HEK293 (cell line): ENCODE results near the gene SETD1A.
A peak's percentile ranks its signal among the peaks of the same experiment; 100 is the strongest.

ENCODE experiments used
- CTCF ChIA-PET: fragments of 350-600 bp; formaldehyde crosslinking; extraction: SDS; loops from one replicate; lab custom pipeline; 2021; ENCODE audit warnings: antibody characterized with exemption; lab: Yijun Ruan, JAX
- POLR2A ChIA-PET: fragments of 300-600 bp; formaldehyde crosslinking; extraction: SDS; loops from one replicate; lab custom pipeline; 2020; ENCODE audit warnings: antibody characterized with exemption, inconsistent platforms; lab: Yijun Ruan, JAX
- H3K27ac ChIP-seq: fragments of 200-500 bp; sonication (Bioruptor generic); 2 replicates; pipeline ENCODE4 v1.5.1; 2014; ENCODE audit warnings: low read depth, low read length, control low read depth, inconsistent platforms; ENCODE audit errors: extremely low read depth
- H3K36me3 ChIP-seq, 2 experiments: fragments of 200-500 bp in 1 of 2; sonication (Bioruptor generic) in 1 of 2; 1 replicate in 1 of 2; 2 replicates in 1 of 2; pipeline ENCODE4 v1.5.1; 2014 to 2017; ENCODE audit warnings: inconsistent platforms in 2 of 2, low read length in 2 of 2; ENCODE audit not compliant: control insufficient read depth in 2 of 2, insufficient read depth in 1 of 2
- H3K4me1 ChIP-seq: fragments of 200-500 bp; sonication (Bioruptor generic); 2 replicates; pipeline ENCODE4 v1.5.1; 2014; ENCODE audit warnings: mild to moderate bottlenecking, low read length, inconsistent platforms; ENCODE audit not compliant: control insufficient read depth, insufficient read depth
- H3K4me3 ChIP-seq: 2 replicates; pipeline ENCODE4 v1.5.1; 2011; ENCODE audit warnings: low read depth, mild to moderate bottlenecking, control low read depth, low read length, moderate library complexity
- H3K9me3 ChIP-seq: fragments of 200-500 bp; sonication (Bioruptor generic); 2 replicates; pipeline ENCODE4 v1.5.1; 2014; ENCODE audit warnings: low read depth, low read length, inconsistent platforms; ENCODE audit not compliant: control insufficient read depth, insufficient read depth
- IKZF3 ChIP-seq: fragments of 450-650 bp; IDR thresholded peaks from 2 replicates; pipeline ENCODE4 v1.5.0; 2018; ENCODE audit warnings: missing biosample characterization, mild to moderate bottlenecking, missing genetic modification characterization, moderate library complexity
- KLF10 ChIP-seq: fragments of 450-650 bp; IDR thresholded peaks from 2 replicates; pipeline ENCODE4 v1.5.1; 2018; ENCODE audit warnings: missing biosample characterization, mild to moderate bottlenecking, missing genetic modification characterization
- KLF17 ChIP-seq: fragments of 450-650 bp; formaldehyde crosslinking; IDR thresholded peaks from 2 replicates; pipeline ENCODE4 v1.5.1; 2016; ENCODE audit warnings: missing biosample characterization, missing genetic modification characterization
- SCRT1 ChIP-seq: fragments of 450-650 bp; formaldehyde crosslinking; IDR thresholded peaks from 2 replicates; pipeline ENCODE4 v1.5.1; 2016; ENCODE audit warnings: missing biosample characterization, missing genetic modification characterization, borderline replicate concordance
- SCRT2 ChIP-seq: fragments of 450-650 bp; formaldehyde crosslinking; IDR thresholded peaks from 2 replicates; pipeline ENCODE4 v1.5.1; 2016; ENCODE audit warnings: missing biosample characterization, missing genetic modification characterization
- ZBTB48 ChIP-seq: fragments of 450-650 bp; formaldehyde crosslinking; IDR thresholded peaks from 2 replicates; pipeline ENCODE4 v1.5.1; 2016; ENCODE audit warnings: missing biosample characterization, missing genetic modification characterization
- ZEB2 ChIP-seq: fragments of 450-650 bp; formaldehyde crosslinking; IDR thresholded peaks from 2 replicates; pipeline ENCODE4 v1.5.1; 2016; ENCODE audit warnings: missing biosample characterization, missing genetic modification characterization
- ZNF121 ChIP-seq: fragments of 450-650 bp; formaldehyde crosslinking; IDR thresholded peaks from 2 replicates; pipeline ENCODE4 v1.5.1; 2016; ENCODE audit warnings: missing biosample characterization, missing genetic modification characterization
- ZNF132 ChIP-seq: fragments of 450-650 bp; formaldehyde crosslinking; IDR thresholded peaks from 2 replicates; pipeline ENCODE4 v1.5.1; 2017; ENCODE audit warnings: missing biosample characterization, missing genetic modification characterization, borderline replicate concordance
- ZNF157 ChIP-seq: fragments of 450-650 bp; formaldehyde crosslinking; IDR thresholded peaks from 2 replicates; pipeline ENCODE4 v1.5.1; 2016; ENCODE audit warnings: missing biosample characterization, missing genetic modification characterization
- ZNF362 ChIP-seq: fragments of 450-650 bp; formaldehyde crosslinking; IDR thresholded peaks from 2 replicates; pipeline ENCODE4 v1.5.1; 2016; ENCODE audit warnings: missing biosample characterization, missing genetic modification characterization
- ZNF366 ChIP-seq: fragments of 450-650 bp; formaldehyde crosslinking; conservative IDR thresholded peaks from 2 replicates; pipeline ENCODE4 v1.5.1; 2016; ENCODE audit warnings: missing biosample characterization, missing genetic modification characterization
- ZNF398 ChIP-seq: fragments of 450-650 bp; formaldehyde crosslinking; IDR thresholded peaks from 2 replicates; pipeline ENCODE4 v1.5.1; 2017; ENCODE audit warnings: missing biosample characterization, missing genetic modification characterization
- ZNF433 ChIP-seq: fragments of 450-650 bp; formaldehyde crosslinking; IDR thresholded peaks from 2 replicates; pipeline ENCODE4 v1.5.1; 2016; ENCODE audit warnings: missing biosample characterization, missing genetic modification characterization, low read depth
- ZNF530 ChIP-seq: fragments of 450-650 bp; formaldehyde crosslinking; IDR thresholded peaks from 2 replicates; pipeline ENCODE4 v1.5.1; 2016; ENCODE audit warnings: low read depth, missing biosample characterization, missing genetic modification characterization
- ZNF596 ChIP-seq: fragments of 450-650 bp; IDR thresholded peaks from 2 replicates; pipeline ENCODE4 v1.5.0; 2018; ENCODE audit warnings: missing biosample characterization, mild to moderate bottlenecking, missing genetic modification characterization, moderate library complexity
- ZNF629 ChIP-seq: fragments of 450-650 bp; formaldehyde crosslinking; IDR thresholded peaks from 2 replicates; pipeline ENCODE4 v1.5.1; 2017; ENCODE audit warnings: missing biosample characterization, missing genetic modification characterization
- ZSCAN23 ChIP-seq: fragments of 450-650 bp; formaldehyde crosslinking; IDR thresholded peaks from 2 replicates; pipeline ENCODE4 v1.5.1; 2016; ENCODE audit warnings: missing biosample characterization, missing genetic modification characterization

Gene SETD1A

GRCh38 chr16:31020536-31020935 lies 63.0 kb downstream of the SETD1A start (continued):
- no peak for TF ChIP-seq ZNF433 (tag by site-specific recombination)
- TF ChIP-seq ZNF398 = no peak

GRCh38 chr16:31022544-31023251 lies 65.1 kb downstream of the SETD1A start:
- ChIA-PET POLR2A (interaction anchor here (1.0 kb wide), 1 partner anchor 9 kb away, joined by 3 read pairs; no protein-coding TSS in a partner anchor), CTCF (no interaction called here)
- Histone ChIP-seq H3K36me3 (no peaks in the 10 kb centered on the region), H3K27ac (no peak overlapping the region), H3K4me1 (no peaks in the 10 kb centered on the region), H3K9me3 (no peaks in the 10 kb centered on the region), H3K4me3 (no peak overlapping the region)
- TF ChIP-seq ZNF530 (tag by site-specific recombination) (no peak), SCRT2 (tag by site-specific recombination) (peak; percentile 33; the same call in 1 of the 2 replicates)

- TF ChIP-seq KLF17 (no peak), ZNF157 (tag by site-specific recombination) (no peak), ZNF366 (no peak), ZNF596 (tag by site-specific recombination) (no peak), KLF10 (tag by site-specific recombination) (no peak), ZSCAN23 (tag by site-specific recombination) (no peak), ZNF362 (tag by site-specific recombination) (no peak)
- TF ChIP-seq, all 188 proteins: peak for 0
- Histone ChIP-seq H3K4me3 (no peak overlapping the region), H3K4me1 (no peaks in the 10 kb centered on the region), H3K27ac (no peak overlapping the region), H3K36me3 (no peaks in the 10 kb centered on the region), H3K9me3 (no peaks in the 10 kb centered on the region)
- ChIA-PET POLR2A (interaction anchor here (1.0 kb wide), 1 partner anchor 9 kb away, joined by 3 read pairs; no protein-coding TSS in a partner anchor), CTCF (interaction anchor here (0.8 to 1.0 kb wide), 2 partner anchors 30 to 38 kb away, joined by 4 to 5 read pairs; partner anchors contain the start of gene HSD3B7)
These were observed 65.7 kb downstream of the SETD1A start for GRCh38 chr16:31023252-31023602.

GRCh38 chr16:31023627-31024226 lies 66.2 kb downstream of the SETD1A start:
- POLR2A ChIA-PET = no interaction called here
- H3K4me1 ChIP-seq = no peaks in the 10 kb centered on the region
- no peak for TF ChIP-seq IKZF3
- no peak for TF ChIP-seq ZNF433 (tag by site-specific recombination)
- TF ChIP-seq SCRT1 = 0 out of 2 replicates have a peak, but pooled peaks have one; percentile 26
- TF ChIP-seq ZEB2 (tag by site-specific recombination) = no peak
- TF ChIP-seq ZNF121 (tag by site-specific recombination) = 0 out of 2 replicates have a peak, but pooled peaks have one; percentile 36
- peak; percentile 73 for TF ChIP-seq SCRT2 (tag by site-specific recombination)
- TF ChIP-seq ZNF132 (tag by site-specific recombination) = no peak
- TF ChIP-seq ZNF629 (tag by site-specific recombination) = no peak
- TF ChIP-seq ZBTB48 = no peak
- no peak overlapping the region for H3K27ac ChIP-seq
- H3K9me3 ChIP-seq = no peaks in the 10 kb centered on the region
- CTCF ChIA-PET = interaction anchor here (0.8 to 1.0 kb wide), 2 partner anchors 30 to 39 kb away, joined by 4 to 5 read pairs; partner anchors contain the start of gene HSD3B7
- H3K4me3 ChIP-seq = no peak overlapping the region
- no peaks in the 10 kb centered on the region for H3K36me3 ChIP-seq
